Muscle layer of colon (tissue), 2 donors: Measurements from ENCODE around the gene LRFN2.

Source experiments
- H3K27ac ChIP-seq: one replicate; pipeline ENCODE4 v1.7.0; 2013; ENCODE audit warnings: low read depth, mild to moderate bottlenecking, low read length, moderate library complexity
- H3K27me3 ChIP-seq, 2 donors: one replicate each; pipeline ENCODE4 v1.7.0; 2013; ENCODE audit warnings: low read length in 2 of 2, mild to moderate bottlenecking in 2 of 2; ENCODE audit not compliant: insufficient read depth in 2 of 2, control insufficient read depth in 1 of 2
- H3K36me3 ChIP-seq: one replicate; pipeline ENCODE4 v1.7.0; 2013; ENCODE audit warnings: mild to moderate bottlenecking, low read length; ENCODE audit not compliant: insufficient read depth
- H3K4me1 ChIP-seq: one replicate; pipeline ENCODE4 v1.7.0; 2013; ENCODE audit warnings: mild to moderate bottlenecking, low read length; ENCODE audit not compliant: insufficient read depth
- H3K4me3 ChIP-seq, 2 donors: one replicate each; pipeline ENCODE4 v1.7.0; 2013; ENCODE audit warnings: low read length in 2 of 2, low read depth in 1 of 2, mild to moderate bottlenecking in 1 of 2, moderate library complexity in 1 of 2
- H3K9ac ChIP-seq: one replicate; pipeline ENCODE4 v1.7.0; 2013; ENCODE audit warnings: low read length
- H3K9me3 ChIP-seq: one replicate; pipeline ENCODE4 v1.7.0; 2013; ENCODE audit warnings: mild to moderate bottlenecking, low read length
- donor health status: abdominal sarcoma.
- donor health status: Adenocarcinoma of cecum.

Gene LRFN2

DNA sequence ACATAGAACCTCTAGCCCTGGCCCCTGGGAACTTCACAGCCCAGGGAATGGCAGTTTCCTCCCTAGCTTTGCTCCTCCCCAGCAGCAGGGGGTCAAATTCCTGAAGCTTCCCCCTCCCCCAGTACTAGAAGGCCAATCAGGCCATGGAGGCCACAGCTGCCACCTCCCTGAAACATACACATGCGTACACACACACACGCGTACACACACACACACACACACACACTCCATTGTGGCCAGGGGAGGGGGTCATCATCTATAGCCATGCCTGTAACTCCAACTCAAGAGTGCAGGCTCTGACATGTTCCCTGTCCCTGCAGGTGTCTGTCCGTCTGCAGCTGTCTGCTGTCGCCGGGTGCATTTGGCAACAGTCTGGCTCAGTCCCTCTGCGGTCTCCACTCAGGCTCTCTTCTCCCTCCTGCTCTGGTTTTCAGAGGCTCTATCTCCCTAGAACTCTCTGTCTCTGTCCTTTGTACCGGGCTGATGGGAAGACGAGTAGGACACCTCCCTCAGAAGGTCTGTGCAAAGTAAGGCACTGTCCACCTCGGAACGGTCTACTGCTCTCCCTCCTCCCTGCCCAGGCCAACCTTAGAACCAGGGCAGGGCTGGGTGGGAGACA lies 1.4 kb downstream of the LRFN2 start:
- H3K4me1 ChIP-seq: peaks cover 9% of the 10 kb centered on the region
- no peak overlapping the region for H3K27ac ChIP-seq
- H3K27me3 ChIP-seq: peaks cover 34 to 49% of the 10 kb centered on the region in 2 donors
- H3K4me3 ChIP-seq: no peak overlapping the region
- no peak overlapping the region for H3K9ac ChIP-seq
- H3K9me3 ChIP-seq: no peaks in the 10 kb centered on the region
- no peaks in the 10 kb centered on the region for H3K36me3 ChIP-seq

DNA sequence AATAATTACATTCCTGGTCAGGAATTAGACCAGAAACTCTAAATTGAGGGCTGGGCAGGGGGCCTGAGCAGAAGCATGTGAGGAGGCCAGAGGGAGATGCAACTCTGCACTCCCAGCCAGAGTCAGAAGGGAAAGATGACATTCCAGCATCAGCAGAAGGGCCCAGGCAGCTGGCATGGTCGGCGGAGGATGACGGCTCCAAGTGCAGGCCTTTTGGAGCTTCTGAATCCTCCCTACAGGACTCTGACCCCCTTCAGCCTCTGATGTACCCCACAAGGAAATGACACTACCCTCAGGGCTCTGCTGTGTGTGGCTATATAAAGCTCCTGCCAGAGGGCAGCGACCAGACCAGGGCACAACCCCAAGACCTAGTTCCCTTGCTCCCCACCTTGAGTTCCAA lies 1.9 kb downstream of the LRFN2 start:
- H3K4me3 ChIP-seq: no peak overlapping the region
- H3K27me3 ChIP-seq: peaks cover 32 to 44% of the 10 kb centered on the region in 2 donors
- no peak overlapping the region for H3K27ac ChIP-seq
- no peaks in the 10 kb centered on the region for H3K36me3 ChIP-seq
- H3K9ac ChIP-seq: no peak overlapping the region
- H3K9me3 ChIP-seq: no peaks in the 10 kb centered on the region
- H3K4me1 ChIP-seq: peaks cover 9% of the 10 kb centered on the region

DNA sequence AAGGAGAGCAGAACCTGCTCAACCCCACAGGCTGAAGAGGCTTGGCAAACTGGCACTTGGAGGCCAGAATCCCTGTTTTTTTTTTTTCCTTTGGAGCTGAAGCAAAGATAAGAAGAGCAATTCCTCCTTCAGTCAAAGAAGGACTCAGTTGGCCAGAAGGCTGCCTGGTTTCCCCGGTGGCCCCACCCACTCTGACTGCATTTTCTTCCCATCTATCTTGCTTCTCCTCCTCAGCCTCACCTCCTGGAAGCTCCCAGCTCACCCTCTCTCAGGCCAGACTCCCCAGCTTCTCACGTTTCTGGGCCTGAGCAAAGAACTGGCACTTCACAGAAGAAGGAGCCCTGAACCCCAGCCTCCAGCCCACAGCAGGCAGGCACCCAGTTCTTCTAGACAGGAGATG lies 2.4 kb downstream of the LRFN2 start:
- Histone ChIP-seq H3K27ac (no peak overlapping the region), H3K9ac (no peak overlapping the region), H3K9me3 (no peaks in the 10 kb centered on the region), H3K36me3 (no peaks in the 10 kb centered on the region), H3K27me3 (peaks cover 27 to 41% of the 10 kb centered on the region in 2 donors), H3K4me1 (peaks cover 9% of the 10 kb centered on the region), H3K4me3 (no peak overlapping the region)

DNA sequence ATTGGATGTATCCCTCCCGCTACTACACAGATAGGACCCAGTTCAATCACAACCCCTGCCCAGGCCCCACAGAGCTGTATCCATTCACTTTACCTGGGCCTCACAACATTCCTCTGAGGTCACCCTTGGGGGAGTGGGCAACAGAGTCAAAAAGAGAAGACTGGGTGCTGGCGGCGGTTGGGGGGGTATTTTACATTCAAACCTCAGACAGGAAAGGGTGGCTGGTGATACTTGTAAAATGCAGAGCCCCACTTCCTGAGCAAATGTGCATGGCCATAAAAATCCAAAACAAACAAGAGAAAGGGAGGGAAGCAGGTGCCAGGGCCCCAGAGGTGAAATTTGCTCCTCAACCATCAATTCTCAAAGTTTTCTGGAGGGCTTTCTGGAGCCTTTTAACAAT lies 3.5 kb downstream of the LRFN2 start:
- no peaks in the 10 kb centered on the region for H3K9me3 ChIP-seq
- no peaks in the 10 kb centered on the region for H3K36me3 ChIP-seq
- H3K27me3 ChIP-seq: peaks cover 20 to 31% of the 10 kb centered on the region in 2 donors
- H3K9ac ChIP-seq: no peak overlapping the region
- H3K4me3 ChIP-seq: no peak overlapping the region
- no peak overlapping the region for H3K27ac ChIP-seq
- H3K4me1 ChIP-seq: peaks cover 9% of the 10 kb centered on the region

DNA sequence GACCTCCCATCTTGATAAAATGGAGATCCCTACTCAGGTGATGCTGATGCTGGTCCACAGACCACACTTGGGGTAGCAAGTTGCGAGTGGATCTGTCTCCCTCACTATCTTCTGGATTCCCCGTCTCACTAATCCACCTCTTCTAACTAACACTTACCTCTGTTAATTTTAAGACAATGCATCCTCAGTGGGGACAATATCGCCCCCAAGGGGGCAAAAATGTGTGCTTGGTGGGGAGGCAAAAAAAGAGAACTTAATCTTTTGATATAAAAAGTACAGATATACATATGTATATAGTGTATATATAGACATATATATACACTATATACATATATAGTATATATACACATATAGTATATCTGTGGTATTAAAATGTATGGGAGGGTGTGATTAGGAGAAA lies 4.3 kb downstream of the LRFN2 start:
- Histone ChIP-seq H3K4me3 (no peak overlapping the region), H3K27ac (no peak overlapping the region), H3K36me3 (no peaks in the 10 kb centered on the region), H3K9ac (no peak overlapping the region), H3K4me1 (peaks cover 5% of the 10 kb centered on the region), H3K27me3 (peaks cover 15 to 23% of the 10 kb centered on the region in 2 donors), H3K9me3 (no peaks in the 10 kb centered on the region)

DNA sequence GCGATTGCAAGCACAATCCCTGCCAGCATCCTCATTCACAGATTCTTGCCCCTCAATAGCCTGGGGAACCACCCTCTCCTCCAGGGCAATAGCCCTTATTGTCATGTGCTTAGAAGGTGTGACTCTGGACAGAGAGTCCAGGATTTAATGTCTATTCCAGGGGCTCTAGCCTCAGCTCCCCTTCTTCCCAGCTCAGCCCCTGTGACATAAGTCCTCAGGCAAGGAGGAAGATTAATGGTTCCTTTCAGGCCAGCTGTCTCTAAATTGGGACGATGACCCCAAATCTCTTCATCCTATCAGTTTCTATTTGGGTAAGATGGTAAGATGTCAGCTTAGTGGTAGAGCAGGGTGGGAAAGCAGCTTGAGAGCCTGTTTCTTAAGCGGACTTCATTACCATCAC lies 8.1 kb downstream of the LRFN2 start:
- no peak overlapping the region for H3K9ac ChIP-seq
- H3K4me3 ChIP-seq: no peak overlapping the region
- H3K27me3 ChIP-seq: peaks cover 0 to 3% of the 10 kb centered on the region in 2 donors
- H3K9me3 ChIP-seq: no peaks in the 10 kb centered on the region
- no peak overlapping the region for H3K27ac ChIP-seq
- no peaks in the 10 kb centered on the region for H3K4me1 ChIP-seq
- no peaks in the 10 kb centered on the region for H3K36me3 ChIP-seq

DNA sequence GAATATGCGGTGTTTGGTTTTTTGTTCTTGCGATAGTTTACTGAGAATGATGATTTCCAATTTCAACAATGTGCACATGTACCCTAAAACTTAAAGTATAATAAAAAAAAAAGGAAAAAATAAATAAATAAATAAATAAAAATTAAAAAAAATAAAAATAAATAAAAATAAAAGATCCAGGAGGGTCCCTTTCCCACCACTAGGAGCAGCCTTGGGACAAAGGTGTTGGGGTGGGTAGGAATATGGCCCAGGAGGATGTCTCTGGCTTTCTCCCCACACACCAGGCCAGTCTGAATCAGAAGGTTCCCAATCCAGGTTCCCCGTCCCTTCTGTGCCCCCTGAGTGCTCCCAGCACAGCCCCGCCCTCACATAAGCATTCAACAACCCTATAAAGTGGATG lies 9.5 kb downstream of the LRFN2 start:
- Histone ChIP-seq H3K4me1 (no peaks in the 10 kb centered on the region), H3K4me3 (no peak overlapping the region), H3K36me3 (no peaks in the 10 kb centered on the region), H3K9me3 (no peaks in the 10 kb centered on the region), H3K9ac (no peak overlapping the region), H3K27ac (no peak overlapping the region), H3K27me3 (no peaks in the 10 kb centered on the region)

DNA sequence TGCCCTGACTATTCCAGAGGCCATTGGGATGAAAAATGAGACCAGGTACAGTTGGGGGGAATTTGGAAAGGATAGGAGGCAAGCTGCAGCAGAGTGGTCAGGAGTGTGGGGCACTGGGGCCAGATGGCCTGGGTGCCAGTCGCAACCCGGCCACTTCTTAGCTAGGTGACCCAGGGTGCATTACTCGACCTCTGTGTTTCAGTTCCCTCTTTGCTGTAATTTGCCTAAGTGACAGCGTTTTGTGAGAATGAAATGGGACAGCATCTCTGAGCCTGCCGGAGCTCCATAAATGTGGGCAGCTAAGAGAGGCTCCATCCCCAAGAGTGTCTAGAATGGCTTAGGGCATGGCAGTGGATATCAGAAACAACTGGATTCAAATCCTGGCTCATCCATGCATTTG lies 13.9 kb downstream of the LRFN2 start:
- Histone ChIP-seq H3K36me3 (no peaks in the 10 kb centered on the region), H3K4me3 (no peak overlapping the region), H3K27ac (no peak overlapping the region), H3K9ac (no peak overlapping the region), H3K9me3 (no peaks in the 10 kb centered on the region), H3K27me3 (no peaks in the 10 kb centered on the region), H3K4me1 (no peaks in the 10 kb centered on the region)

DNA sequence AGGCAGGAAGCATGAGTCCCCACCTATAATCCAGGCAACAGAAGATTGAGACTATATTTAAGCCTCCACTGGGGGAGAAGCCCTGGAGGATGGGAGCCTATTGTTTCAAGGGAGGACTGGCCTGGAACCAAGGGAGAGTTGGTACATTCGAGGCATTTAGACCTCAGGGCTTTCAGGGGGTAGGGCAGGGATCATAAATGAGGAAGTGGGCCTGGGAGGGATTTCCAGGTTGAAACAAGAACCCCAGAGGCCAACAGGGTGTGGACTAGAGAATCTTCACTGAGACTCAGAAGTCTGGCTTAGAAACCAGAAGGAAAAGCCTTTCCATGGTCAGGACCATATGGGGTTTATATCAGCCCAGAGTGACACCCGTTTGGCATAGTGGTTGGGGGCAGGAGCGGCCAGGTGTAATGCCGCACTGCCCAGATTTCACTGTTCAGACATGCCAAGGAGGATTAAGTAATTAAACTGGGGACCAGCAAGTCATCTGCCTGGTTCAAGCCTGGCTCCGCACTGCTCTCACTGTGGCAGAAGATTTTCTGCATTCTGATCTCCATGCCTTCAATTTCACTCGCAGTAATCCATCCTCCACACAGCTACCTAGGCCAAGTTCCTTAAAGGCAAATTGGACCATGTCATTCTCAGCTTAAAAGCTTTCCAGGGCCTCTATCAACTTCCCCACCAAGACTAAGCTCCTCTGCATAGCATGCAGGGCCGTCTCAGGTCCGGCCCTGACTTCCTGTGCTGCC lies 17.8 kb downstream of the LRFN2 start:
- Histone ChIP-seq H3K27me3 (no peaks in the 10 kb centered on the region), H3K9me3 (no peaks in the 10 kb centered on the region), H3K4me1 (no peaks in the 10 kb centered on the region), H3K9ac (no peak overlapping the region), H3K36me3 (no peaks in the 10 kb centered on the region), H3K4me3 (no peak overlapping the region), H3K27ac (no peak overlapping the region)

DNA sequence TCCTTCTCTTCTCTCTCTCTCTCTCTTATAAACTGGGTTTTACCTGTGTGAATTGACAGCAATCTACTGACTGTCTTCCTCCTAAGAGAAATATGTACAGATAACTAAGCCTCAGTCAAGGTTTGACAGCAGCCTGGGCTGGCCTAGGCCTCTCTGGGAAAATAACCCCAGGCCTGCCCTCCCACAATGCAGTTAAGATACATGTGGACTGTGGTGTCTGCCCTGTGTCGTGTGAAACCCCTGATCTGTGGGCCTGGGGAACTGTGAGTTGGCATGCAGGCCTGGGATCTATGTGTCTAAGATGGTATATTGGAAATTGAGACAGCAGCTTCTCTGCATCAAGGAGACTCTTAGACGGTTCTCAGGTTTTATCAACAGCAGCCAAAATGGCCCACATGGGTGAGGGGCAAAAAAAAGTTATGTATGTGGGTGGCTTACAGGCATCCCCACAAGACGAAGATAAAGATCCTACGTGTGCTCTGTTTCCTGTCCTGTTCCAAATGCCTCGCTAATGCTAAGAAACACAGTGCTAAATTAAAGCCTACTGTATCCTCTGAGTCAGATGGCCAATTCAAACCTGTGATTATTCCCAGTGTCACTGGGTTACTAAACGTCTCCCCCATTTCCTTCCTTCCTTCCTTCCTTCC lies 19.0 kb downstream of the LRFN2 start:
- H3K36me3 ChIP-seq: no peaks in the 10 kb centered on the region
- no peaks in the 10 kb centered on the region for H3K27me3 ChIP-seq
- no peak overlapping the region for H3K27ac ChIP-seq
- no peaks in the 10 kb centered on the region for H3K4me1 ChIP-seq
- no peak overlapping the region for H3K9ac ChIP-seq
- H3K4me3 ChIP-seq: no peak overlapping the region
- no peaks in the 10 kb centered on the region for H3K9me3 ChIP-seq

DNA sequence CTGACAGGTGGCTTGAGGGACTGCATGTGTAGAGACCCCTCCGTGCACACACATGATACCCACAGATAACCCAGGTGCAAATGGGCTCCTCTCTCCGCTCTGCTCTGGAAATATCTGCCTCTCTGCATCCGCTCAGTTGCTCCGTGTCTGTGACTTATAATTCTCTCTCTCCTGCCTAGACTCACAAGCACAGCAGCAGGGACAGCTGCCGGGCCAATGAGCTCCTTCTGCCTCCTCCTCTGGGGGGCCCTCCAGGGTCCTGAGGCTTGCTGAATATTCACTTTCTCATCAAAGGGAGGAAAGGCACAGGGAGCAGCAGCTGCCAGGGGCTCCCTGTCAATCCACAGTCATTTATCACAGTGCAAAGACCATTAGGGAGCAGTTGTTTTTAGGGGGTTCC lies 24.1 kb downstream of the LRFN2 start:
- Histone ChIP-seq H3K4me3 (no peak overlapping the region), H3K4me1 (no peaks in the 10 kb centered on the region), H3K27ac (no peak overlapping the region), H3K36me3 (no peaks in the 10 kb centered on the region), H3K27me3 (no peaks in the 10 kb centered on the region), H3K9me3 (no peaks in the 10 kb centered on the region), H3K9ac (no peak overlapping the region)
